Endothelial cell of umbilical vein (primary cell): ENCODE measurements around the gene CETN1. TPM values are rescaled to one million over a fixed set of nuclear protein-coding genes. Genes with fewer than 3 reads are reported as not detected.

Source experiments
- BruUV-seq: library from RNA; stranded (reverse); fragments of 400-500 nt; replicated peaks from 2 replicates; lab custom pipeline; 2021; lab: Mats Ljungman, UMichigan
- CTCF ChIA-PET: fragments of 300-600, 350-600 bp; sonication (Branson Sonifier 250); formaldehyde crosslinking; loops from one replicate; lab custom pipeline; 2021; ENCODE audit warnings: antibody characterized with exemption, inconsistent platforms; lab: Charles Lee
- POLR2A ChIA-PET: fragments of 300-600, 350-600 bp; sonication (Branson Sonifier 250); formaldehyde crosslinking; loops from one replicate; lab custom pipeline; 2021; ENCODE audit warnings: antibody characterized with exemption, inconsistent platforms; lab: Charles Lee
- DNase-seq: peaks from one replicate; pipeline ENCODE4 v3.0.0-alpha.2; 2011; ENCODE audit warnings: low read depth, low spot score
- FAIRE-seq: peaks from 2 replicates; lab custom pipeline; 2011; peaks lifted over from hg19 to GRCh38; lab: Jason Lieb, UNC
- H2AFZ ChIP-seq: 2 replicates; pipeline ENCODE4 v1.6.0; 2012; ENCODE audit warnings: low read depth, low read length, control low read depth, inconsistent platforms
- H3K27ac ChIP-seq: 2 replicates; pipeline ENCODE4 v1.5.1; 2011; ENCODE audit warnings: low read depth, mild to moderate bottlenecking, control low read depth, low read length, moderate library complexity; ENCODE audit not compliant: insufficient read depth
- H3K27me3 ChIP-seq, 2 experiments: 2 replicates each; pipeline versions ENCODE4 v1.6.0 to v1.6.1; 2011; ENCODE audit warnings: low read length in 2 of 2, mixed read lengths in 1 of 2; ENCODE audit not compliant: control insufficient read depth in 2 of 2, insufficient read depth in 2 of 2
- H3K36me3 ChIP-seq, 2 experiments: 2 replicates in 1 of 2; 3 replicates in 1 of 2; pipeline ENCODE4 v1.5.1; 2011; ENCODE audit warnings: low read length in 2 of 2, mild to moderate bottlenecking in 1 of 2, moderate library complexity in 1 of 2; ENCODE audit not compliant: control insufficient read depth in 2 of 2, insufficient read depth in 2 of 2; ENCODE audit errors: extremely low read depth in 1 of 2
- H3K4me1 ChIP-seq: 3 replicates; pipeline ENCODE4 v1.5.1; 2011; ENCODE audit warnings: mild to moderate bottlenecking, low read length; ENCODE audit not compliant: control insufficient read depth, insufficient read depth; ENCODE audit errors: extremely low read depth
- H3K4me2 ChIP-seq: 2 replicates; pipeline ENCODE4 v1.6.1; 2011; ENCODE audit warnings: low read length, control low read depth, mixed read lengths; ENCODE audit not compliant: insufficient read depth
- H3K4me3 ChIP-seq, 3 experiments: fragments of 200-600 bp in 1 of 3; sonication (generic), shearing (Covaris generic) in 1 of 3; replicated peaks in 1 of 3; 2 replicates each; pipeline ENCODE4 v1.5.1; 2011 to 2016; ENCODE audit warnings: control low read depth in 3 of 3, low read length in 3 of 3, mild to moderate bottlenecking in 2 of 3, inconsistent platforms in 1 of 3, low read depth in 1 of 3, moderate library complexity in 1 of 3; ENCODE audit not compliant: insufficient read depth in 1 of 3
- H3K79me2 ChIP-seq: 2 replicates; pipeline ENCODE4 v1.6.0; 2012; ENCODE audit warnings: low read length, inconsistent platforms; ENCODE audit not compliant: control insufficient read depth, insufficient read depth
- H3K9ac ChIP-seq: replicated peaks from 2 replicates; pipeline ENCODE3; 2011; ENCODE audit warnings: low read length, control low read depth; ENCODE audit not compliant: insufficient read depth; ENCODE audit errors: extremely low read depth
- H3K9me1 ChIP-seq: replicated peaks from 3 replicates; pipeline ENCODE4 v1.6.0; 2011; ENCODE audit warnings: mild to moderate bottlenecking, low read length; ENCODE audit not compliant: control insufficient read depth, insufficient read depth; ENCODE audit errors: extremely low read depth
- H3K9me3 ChIP-seq: replicated peaks from 2 replicates; pipeline ENCODE4 v1.5.1; 2012; ENCODE audit warnings: low read length, inconsistent platforms; ENCODE audit not compliant: control insufficient read depth, insufficient read depth
- H4K20me1 ChIP-seq: replicated peaks from 2 replicates; pipeline ENCODE3; 2011; ENCODE audit warnings: mild to moderate bottlenecking, low read length; ENCODE audit not compliant: control insufficient read depth, insufficient read depth; ENCODE audit errors: extremely low read depth
- CTCF ChIP-seq, 2 donors: IDR thresholded peaks; 1 replicate in 1 of 2; 2 replicates in 1 of 2; pipeline ENCODE4 v1.5.1; 2011; ENCODE audit warnings: low read length in 2 of 2, mild to moderate bottlenecking in 2 of 2, moderate library complexity in 2 of 2, control low read depth in 1 of 2, inconsistent platforms in 1 of 2, low read depth in 1 of 2; ENCODE audit not compliant: insufficient read depth in 1 of 2; ENCODE audit errors: extremely low read depth in 1 of 2
- EZH2 ChIP-seq: IDR thresholded peaks from 2 replicates; pipeline ENCODE4 v1.6.1; 2012; ENCODE audit warnings: borderline replicate concordance, low read depth, mild to moderate bottlenecking, moderate library complexity, low read length, inconsistent platforms; ENCODE audit not compliant: severe bottlenecking
- FOS ChIP-seq: IDR thresholded peaks from 2 replicates; pipeline ENCODE4 v1.6.1; 2011; ENCODE audit warnings: mild to moderate bottlenecking, low read length, moderate library complexity, borderline replicate concordance; ENCODE audit not compliant: insufficient read depth
- GATA2 ChIP-seq: IDR thresholded peaks from 2 replicates; pipeline ENCODE4 v1.7.0; 2011; ENCODE audit warnings: low read depth, mild to moderate bottlenecking, moderate library complexity, mixed read lengths, low read length; ENCODE audit not compliant: insufficient read length, insufficient read depth
- JUN ChIP-seq: IDR thresholded peaks from 2 replicates; pipeline ENCODE4 v1.6.1; 2011; ENCODE audit warnings: borderline replicate concordance, low read depth; ENCODE audit not compliant: insufficient read length, insufficient read depth
- MAX ChIP-seq: IDR thresholded peaks from 2 replicates; pipeline ENCODE4 v1.6.1; 2011; ENCODE audit not compliant: insufficient read depth, insufficient read length
- MYC ChIP-seq: IDR thresholded peaks from one replicate; pipeline ENCODE4 v1.6.1; 2011; ENCODE audit warnings: mild to moderate bottlenecking, low read depth, low read length
- POLR2A ChIP-seq: IDR thresholded peaks from 2 replicates; pipeline ENCODE4 v1.6.1; 2012; ENCODE audit warnings: low read depth, mild to moderate bottlenecking, control low read depth, low read length
- POLR2AphosphoS5 ChIP-seq: IDR thresholded peaks from 2 replicates; pipeline ENCODE4 v1.6.1; 2012; ENCODE audit warnings: low read depth, mild to moderate bottlenecking, control low read depth, low read length, moderate library complexity; ENCODE audit not compliant: insufficient read depth
- dilution Hi-C: fragments of 300-500 bp; cut with MboI; formaldehyde crosslinking; loops from one replicate; pipeline ENCODE4 v1.15.0; 2019; ENCODE audit warnings: low sequenced_read_pairs; ENCODE audit not compliant: extremely low pct_ligation_motif_present
- intact Hi-C: fragments of 100-400 bp; cut with micrococcal nuclease; formaldehyde crosslinking; loops from one replicate; pipeline ENCODE4 v1.10.0; 2022
- polyA plus RNA-seq, 4 experiments: library from polyadenylated mRNA; depleted of rRNA in 3 of 4; stranded (reverse) in 3 of 4; unstranded in 1 of 4; fragments of >200 nt; gene quantifications; 2 replicates each; pipeline versions ENCODE4 v1.2.1 to v1.2.3, GENCODE V29; 2011 to 2012; ENCODE audit warnings: missing spikeins in 1 of 4
- total RNA-seq: library from RNA; stranded (reverse); gene quantifications from 2 replicates; pipeline ENCODE4 v1.2.3, GENCODE V29; 2021

CETN1 gene
- total and polyA plus RNA-seq, 2 donors (not counting 3 experiments of a cell fraction or from before 2014, with no cell fraction given), result not detected

- no peak overlapping the region for H3K4me3 ChIP-seq
- H3K36me3 ChIP-seq, result no peaks in the 10 kb centered on the region
- ChIA-PET POLR2A (no interaction called here), CTCF (no interaction called here)
- peaks cover 2% of the 10 kb centered on the region for H3K4me1 ChIP-seq
- H3K27me3 ChIP-seq, result peaks cover 10 to 16% of the 10 kb centered on the region in 2 experiments
- dilution Hi-C loops (no loop called here), intact Hi-C loops (no loop called here)
- H3K9me1 ChIP-seq, result no peaks in the 10 kb centered on the region
- no peaks in the 10 kb centered on the region for H3K79me2 ChIP-seq
- FAIRE-seq (no peak), DNase-seq (no peak)
- H3K27ac ChIP-seq, result no peak overlapping the region
- H3K9ac ChIP-seq, result no peak overlapping the region
- no peak overlapping the region for H3K4me2 ChIP-seq
- BruUV-seq, result no TSS peak
- no peaks in the 10 kb centered on the region for H4K20me1 ChIP-seq
- H3K9me3 ChIP-seq, result no peaks in the 10 kb centered on the region
- TF ChIP-seq POLR2A, result no peak
- no peak for TF ChIP-seq MYC
- no peak for TF ChIP-seq EZH2
- no peak for TF ChIP-seq POLR2AphosphoS5
- TF ChIP-seq JUN, result no peak
- no peak for TF ChIP-seq CTCF (IDR thresholded peaks at IDR 0.05; ENCODE audit: extremely low read depth in 1 of 2, insufficient read depth in 1 of 2, low read depth in 1 of 2, low read length in 2 of 2)
- H2AFZ ChIP-seq, result no peak overlapping the region
Observed at GRCh38 chr18:565562-566061, 14.6 kb upstream of the CETN1 start.

- peaks cover 10 to 16% of the 10 kb centered on the region in 2 experiments for H3K27me3 ChIP-seq
- no peak overlapping the region for H3K27ac ChIP-seq
- H3K4me2 ChIP-seq, result no peak overlapping the region
- intact Hi-C loops, result no loop called here
- H3K9ac ChIP-seq, result no peak overlapping the region
- no peaks in the 10 kb centered on the region for H3K9me3 ChIP-seq
- no peaks in the 10 kb centered on the region for H4K20me1 ChIP-seq
- H3K79me2 ChIP-seq, result no peaks in the 10 kb centered on the region
- POLR2A ChIA-PET, result no interaction called here
- FAIRE-seq, result no peak
- no TSS peak for BruUV-seq
- no peak for TF ChIP-seq FOS
- no peak for TF ChIP-seq EZH2
- TF ChIP-seq GATA2, result no peak
- TF ChIP-seq CTCF (IDR thresholded peaks at IDR 0.05; ENCODE audit: extremely low read depth in 1 of 2, insufficient read depth in 1 of 2, low read depth in 1 of 2, low read length in 2 of 2), result no peak
- no peak for TF ChIP-seq MYC
- no peak for TF ChIP-seq POLR2AphosphoS5
- no peak for TF ChIP-seq MAX
- TF ChIP-seq POLR2A, result no peak
- no peak for TF ChIP-seq JUN
- no peaks in the 10 kb centered on the region for H3K9me1 ChIP-seq
- no peaks in the 10 kb centered on the region for H3K36me3 ChIP-seq
- H3K4me1 ChIP-seq, result peaks cover 2% of the 10 kb centered on the region
- dilution Hi-C loops, result no loop called here
- DNase-seq, result no peak
- CTCF ChIA-PET, result no interaction called here
- no peak overlapping the region for H2AFZ ChIP-seq
- H3K4me3 ChIP-seq, result no peak overlapping the region
Observed at GRCh38 chr18:567122-567521, 13.1 kb upstream of the CETN1 start.
